Amniotic stem cell (primary cell): ENCODE results near the gene HSCB.
A peak's percentile ranks its signal among the peaks of the same experiment; 100 is the strongest.
"Not testable (repeated sequence)": the region's sequence is repeated elsewhere in the genome, so short reads cannot be mapped to it uniquely, and the experiment has no call there.

Experiments
- DNase-seq: peaks from one replicate; lab custom pipeline; 2025; lab: John Stamatoyannopoulos, UW

Gene HSCB

GRCh38 chr22:28791841-28792490, 50.1 kb downstream of the HSCB start:
- DNase-seq, result no peak

- DNase-seq, result no peak
Measured at GRCh38 chr22:28792491-28793383, 50.9 kb downstream of the HSCB start.

GRCh38 chr22:28793976-28794584, 52.2 kb downstream of the HSCB start:
- DNase-seq, result no peak

GRCh38 chr22:28795071-28795693, 53.3 kb downstream of the HSCB start:
- DNase-seq, result no peak

- no peak for DNase-seq
Measured at GRCh38 chr22:28795932-28796856, 54.4 kb downstream of the HSCB start.

- peak; percentile 75 for DNase-seq
Measured at GRCh38 chr22:28798810-28799605, 57.2 kb downstream of the HSCB start.

GRCh38 chr22:28799606-28800307, 57.9 kb downstream of the HSCB start:
- peak; percentile 27 for DNase-seq

GRCh38 chr22:28800308-28801041, 58.6 kb downstream of the HSCB start, which contains the start of gene XBP1:
XBP1 (minus strand) TSS chr22:28800569.
- peak; percentile 83 for DNase-seq

GRCh38 chr22:28801845-28802594, 60.2 kb downstream of the HSCB start:
- DNase-seq, result no peak

- no peak for DNase-seq
Measured at GRCh38 chr22:28802595-28803123, 60.8 kb downstream of the HSCB start.

GRCh38 chr22:28805426-28805825, 63.6 kb downstream of the HSCB start:
- not testable (repeated sequence) for DNase-seq
